Stomach (tissue), 9 donors: ENCODE data around the gene FRMD5. TPM values are rescaled to one million over a fixed set of nuclear protein-coding genes. Genes with fewer than 3 reads are reported as not detected.

Experiments
- DNase-seq, 2 donors: peaks; one replicate each; pipeline versions ENCODE4 v3.0.0 to v3.0.0-alpha.2; 2013 to 2019
- H3K27ac ChIP-seq, 5 donors: fragments of 200-600 bp in 4 of 5; sonication (generic) in 4 of 5; one replicate each; pipeline ENCODE4 v1.5.1; 2013 to 2019; ENCODE audit warnings: mild to moderate bottlenecking in 1 of 5, moderate library complexity in 1 of 5
- H3K27me3 ChIP-seq, 3 donors: fragments of 200-600 bp; sonication (generic); one replicate each; pipeline ENCODE4 v1.5.1; 2017 to 2019; ENCODE audit warnings: mixed run types in 1 of 3
- H3K36me3 ChIP-seq, 4 donors: fragments of 200-600 bp; sonication (generic); 1 replicate in 3 of 4; 2 replicates in 1 of 4; pipeline ENCODE4 v1.5.1; 2016 to 2019
- H3K4me1 ChIP-seq, 4 donors: fragments of 200-600 bp; sonication (generic); one replicate each; pipeline ENCODE4 v1.5.1; 2016 to 2019
- H3K4me3 ChIP-seq, 4 donors: fragments of 200-600 bp; sonication (generic) in 3 of 4; one replicate each; pipeline ENCODE4 v1.5.1; 2016 to 2019; ENCODE audit warnings: mild to moderate bottlenecking in 1 of 4
- H3K9me3 ChIP-seq, 4 donors: fragments of 200-600 bp; sonication (generic); one replicate each; pipeline ENCODE4 v1.5.1; 2016 to 2019
- CTCF ChIP-seq, 7 experiments: fragments of 450-650 bp in 4 of 7; fragments of 200-600 bp in 3 of 7; sonication (generic) in 3 of 7; IDR thresholded peaks; one replicate each; pipeline ENCODE4 v1.5.1; 2016 to 2019; ENCODE audit warnings: antibody characterized with exemption in 7 of 7, control low read depth in 2 of 7, mild to moderate bottlenecking in 1 of 7
- EP300 ChIP-seq: sonication (generic); formaldehyde crosslinking; IDR thresholded peaks from one replicate; pipeline ENCODE4 v1.6.1; 2017; ENCODE audit warnings: antibody characterized with exemption
- POLR2A ChIP-seq, 4 donors: fragments of 450-650 bp; IDR thresholded peaks; one replicate each; pipeline ENCODE4 v1.6.1; 2016; ENCODE audit warnings: antibody characterized with exemption in 4 of 4, control low read depth in 2 of 4, mild to moderate bottlenecking in 1 of 4, moderate library complexity in 1 of 4
- POLR2AphosphoS5 ChIP-seq, 3 donors: sonication (generic); formaldehyde crosslinking; IDR thresholded peaks; one replicate each; pipeline ENCODE4 v1.6.1; 2016; ENCODE audit warnings: antibody characterized with exemption in 3 of 3
- WGBS, 5 donors: extraction: QIAGEN DNeasy Blood & Tissue Kit in 3 of 5; methylation state at CpG; one replicate each; pipeline versions ENCODE4 v1.1.5 to v1.1.7; 2013 to 2018; 5-methylcytosine and 5-hydroxymethylcytosine counted together
- intact Hi-C: fragments of 100-400 bp; cut with DNase I; formaldehyde crosslinking; loops from one replicate; pipeline ENCODE4 v1.15.1; 2023; ENCODE audit warnings: low total_unique reads
- polyA plus RNA-seq, 3 donors: library from polyadenylated mRNA; stranded (reverse); fragments of 200-250 nt; gene quantifications; one replicate each; pipeline ENCODE4 v1.2.3, GENCODE V29; 2013
- total RNA-seq, 5 donors: library from RNA; depleted of rRNA; stranded (reverse); fragments of >200 nt; gene quantifications; one replicate each; pipeline versions ENCODE4 v1.1.0 to v1.2.3, GENCODE V29; 2014 to 2016
- donor health status: healthy with polysubstance abuse.
- donor health status: Bipolar disorder and iron deficiency.
- donor health status: healthy.

FRMD5 gene
- total and polyA plus RNA-seq, 8 donors: 0.40 to 13.0 (median 2.5) TPM

DNA sequence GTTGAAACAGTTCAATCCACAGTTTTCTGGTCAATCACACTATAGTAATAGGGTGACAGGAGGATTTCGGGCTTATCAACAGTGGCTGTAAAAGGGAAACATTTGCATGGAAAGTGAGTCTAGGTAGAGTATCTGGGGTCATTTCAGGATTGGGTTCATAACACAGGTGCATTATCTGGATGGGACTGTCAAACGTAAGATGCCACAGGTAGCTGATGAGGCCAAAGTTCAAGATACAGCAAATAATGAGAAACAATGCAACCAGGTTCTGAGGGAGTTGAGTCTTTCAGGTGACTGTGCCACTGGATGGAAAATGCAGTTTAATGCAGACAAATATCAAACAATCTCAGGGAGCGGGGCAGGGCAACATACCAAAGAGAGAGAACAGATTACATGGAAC, 306.0 kb downstream of the FRMD5 start:
- no peaks in the 10 kb centered on the region for H3K27me3 ChIP-seq
- 36 to 58% (median 50%) methylated on average over 3 of the region's 3 CpGs for WGBS, 5 donors
- intact Hi-C loops: no loop called here
- DNase-seq: peak in 1 of 2 donors; percentile 23
- peaks cover 0 to 16% (median 4%) of the 10 kb centered on the region in 4 donors for H3K4me1 ChIP-seq
- H3K36me3 ChIP-seq: peaks cover 0 to 2% (median 0%) of the 10 kb centered on the region in 4 donors
- no peak overlapping the region for H3K4me3 ChIP-seq
- no peak for TF ChIP-seq EP300
- no peak for TF ChIP-seq POLR2AphosphoS5 (IDR thresholded peaks at IDR 0.05)
- no peak for TF ChIP-seq POLR2A (IDR thresholded peaks at IDR 0.05)
- TF ChIP-seq CTCF (IDR thresholded peaks at IDR 0.05): no peak
- no peaks in the 10 kb centered on the region for H3K9me3 ChIP-seq
- no peak overlapping the region for H3K27ac ChIP-seq

- intact Hi-C loops: no loop called here
- Histone ChIP-seq H3K4me1 (peaks cover 0 to 7% (median 0%) of the 10 kb centered on the region in 4 donors), H3K27me3 (no peaks in the 10 kb centered on the region), H3K9me3 (no peaks in the 10 kb centered on the region), H3K36me3 (peaks cover 0 to 6% (median 0%) of the 10 kb centered on the region in 4 donors), H3K27ac (no peak overlapping the region), H3K4me3 (no peak overlapping the region)
- WGBS, 5 donors: 88 to 96% (median 94%) methylated on average over 5 of the region's 5 CpGs
- TF ChIP-seq POLR2AphosphoS5 (IDR thresholded peaks at IDR 0.05) (no peak), POLR2A (IDR thresholded peaks at IDR 0.05) (no peak), CTCF (IDR thresholded peaks at IDR 0.05) (no peak)
- no peak for DNase-seq
Measured at GRCh38 chr15:43887901-43888300, 307.2 kb downstream of the FRMD5 start.

DNA sequence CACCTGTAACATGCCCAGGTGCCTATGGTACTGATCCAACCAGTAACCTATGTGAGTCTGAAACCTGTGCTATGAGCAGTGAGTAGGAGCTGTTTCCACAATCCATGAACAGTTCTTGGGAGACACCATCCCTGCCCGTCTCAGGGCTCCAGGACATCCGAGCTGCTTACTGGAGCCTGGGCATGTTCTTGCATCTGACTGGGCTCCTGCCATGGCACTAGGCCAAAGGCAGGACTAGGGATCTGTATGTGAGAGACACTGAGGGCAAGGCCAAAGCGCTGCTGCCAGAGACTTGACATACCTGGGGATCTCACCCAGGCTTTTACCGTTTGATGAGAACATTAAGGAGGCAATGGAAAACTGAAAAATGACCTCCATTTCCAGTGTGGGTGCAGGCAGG, 308.5 kb downstream of the FRMD5 start:
- Histone ChIP-seq H3K27me3 (no peaks in the 10 kb centered on the region), H3K4me1 (peaks cover 0 to 7% (median 0%) of the 10 kb centered on the region in 4 donors), H3K36me3 (peaks cover 0 to 6% (median 0%) of the 10 kb centered on the region in 4 donors), H3K4me3 (no peak overlapping the region), H3K27ac (no peak overlapping the region), H3K9me3 (no peaks in the 10 kb centered on the region)
- 78 to 90% (median 83%) methylated on average over 4 of the region's 4 CpGs for WGBS, 5 donors
- intact Hi-C loops: no loop called here
- DNase-seq: no peak
- TF ChIP-seq POLR2A (IDR thresholded peaks at IDR 0.05) (no peak), EP300 (no peak), POLR2AphosphoS5 (IDR thresholded peaks at IDR 0.05) (no peak), CTCF (IDR thresholded peaks at IDR 0.05) (no peak)

DNA sequence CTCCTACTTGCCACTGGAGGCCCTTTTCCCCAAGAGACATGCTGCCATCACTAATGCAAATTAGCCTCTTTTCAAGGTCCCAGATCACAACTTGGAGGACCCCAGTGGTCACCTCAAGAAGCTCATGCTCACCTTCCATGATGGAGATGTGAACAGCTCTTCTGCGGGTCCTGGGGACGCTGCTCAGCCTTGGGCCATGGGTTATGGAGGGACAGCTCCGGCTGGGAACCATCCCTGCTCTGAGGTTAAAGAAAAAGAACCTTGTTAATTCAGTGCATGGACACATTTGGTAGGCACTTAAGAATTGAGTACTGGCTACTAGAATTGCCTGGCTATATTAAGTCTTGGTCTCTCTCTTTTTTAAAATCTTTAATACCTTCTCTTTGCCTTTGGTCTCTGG, 311.5 kb downstream of the FRMD5 start:
- Histone ChIP-seq H3K4me3 (no peak overlapping the region), H3K36me3 (peaks cover 0 to 11% (median 0%) of the 10 kb centered on the region in 4 donors), H3K27ac (no peak overlapping the region), H3K4me1 (peaks cover 0 to 4% (median 0%) of the 10 kb centered on the region in 4 donors), H3K9me3 (no peaks in the 10 kb centered on the region), H3K27me3 (no peaks in the 10 kb centered on the region)
- DNase-seq: no peak
- intact Hi-C loops: no loop called here
- 97 to 100% (median 99%) methylated on average over 3 of the region's 3 CpGs for WGBS, 5 donors
- TF ChIP-seq CTCF (IDR thresholded peaks at IDR 0.05) (no peak), EP300 (no peak)
